HEK293 (cell line): Measurements from ENCODE around the gene ATP13A2.

Source experiments
- CTCF ChIA-PET: fragments of 350-600 bp; formaldehyde crosslinking; extraction: SDS; loops from one replicate; lab custom pipeline; 2021; ENCODE audit warnings: antibody characterized with exemption; lab: Yijun Ruan, JAX
- POLR2A ChIA-PET: fragments of 300-600 bp; formaldehyde crosslinking; extraction: SDS; loops from one replicate; lab custom pipeline; 2020; ENCODE audit warnings: antibody characterized with exemption, inconsistent platforms; lab: Yijun Ruan, JAX
- H3K27ac ChIP-seq: fragments of 200-500 bp; sonication (Bioruptor generic); 2 replicates; pipeline ENCODE4 v1.5.1; 2014; ENCODE audit warnings: low read depth, low read length, control low read depth, inconsistent platforms; ENCODE audit errors: extremely low read depth
- H3K36me3 ChIP-seq, 2 experiments: fragments of 200-500 bp in 1 of 2; sonication (Bioruptor generic) in 1 of 2; 1 replicate in 1 of 2; 2 replicates in 1 of 2; pipeline ENCODE4 v1.5.1; 2014 to 2017; ENCODE audit warnings: inconsistent platforms in 2 of 2, low read length in 2 of 2; ENCODE audit not compliant: control insufficient read depth in 2 of 2, insufficient read depth in 1 of 2
- H3K4me1 ChIP-seq: fragments of 200-500 bp; sonication (Bioruptor generic); 2 replicates; pipeline ENCODE4 v1.5.1; 2014; ENCODE audit warnings: mild to moderate bottlenecking, low read length, inconsistent platforms; ENCODE audit not compliant: control insufficient read depth, insufficient read depth
- H3K4me3 ChIP-seq: 2 replicates; pipeline ENCODE4 v1.5.1; 2011; ENCODE audit warnings: low read depth, mild to moderate bottlenecking, control low read depth, low read length, moderate library complexity
- H3K9me3 ChIP-seq: fragments of 200-500 bp; sonication (Bioruptor generic); 2 replicates; pipeline ENCODE4 v1.5.1; 2014; ENCODE audit warnings: low read depth, low read length, inconsistent platforms; ENCODE audit not compliant: control insufficient read depth, insufficient read depth
- EGR2 ChIP-seq: fragments of 450-650 bp; formaldehyde crosslinking; IDR thresholded peaks from 2 replicates; pipeline ENCODE4 v1.5.1; 2016; ENCODE audit warnings: low read depth, missing biosample characterization, missing genetic modification characterization
- KLF9 ChIP-seq: fragments of 450-650 bp; formaldehyde crosslinking; IDR thresholded peaks from 2 replicates; pipeline ENCODE4 v1.5.1; 2016; ENCODE audit warnings: missing biosample characterization, missing genetic modification characterization, low read depth
- ZNF132 ChIP-seq: fragments of 450-650 bp; formaldehyde crosslinking; IDR thresholded peaks from 2 replicates; pipeline ENCODE4 v1.5.1; 2017; ENCODE audit warnings: missing biosample characterization, missing genetic modification characterization, borderline replicate concordance
- ZNF133 ChIP-seq: fragments of 450-650 bp; formaldehyde crosslinking; IDR thresholded peaks from 2 replicates; pipeline ENCODE4 v1.5.1; 2016; ENCODE audit warnings: missing biosample characterization, missing genetic modification characterization
- ZNF202 ChIP-seq: fragments of 450-650 bp; formaldehyde crosslinking; IDR thresholded peaks from 2 replicates; pipeline ENCODE4 v1.5.1; 2016; ENCODE audit warnings: missing biosample characterization, missing genetic modification characterization, borderline replicate concordance
- ZNF214 ChIP-seq: fragments of 450-650 bp; formaldehyde crosslinking; IDR thresholded peaks from 2 replicates; pipeline ENCODE4 v1.5.1; 2017; ENCODE audit warnings: missing biosample characterization, mild to moderate bottlenecking, missing genetic modification characterization, borderline replicate concordance
- ZNF266 ChIP-seq: fragments of 450-650 bp; formaldehyde crosslinking; IDR thresholded peaks from 2 replicates; pipeline ENCODE4 v1.5.1; 2016; ENCODE audit warnings: missing biosample characterization, missing genetic modification characterization, low read depth
- ZNF335 ChIP-seq: fragments of 450-650 bp; formaldehyde crosslinking; conservative IDR thresholded peaks from 2 replicates; pipeline ENCODE4 v1.5.1; 2016; ENCODE audit warnings: missing biosample characterization, missing genetic modification characterization
- ZNF426 ChIP-seq: fragments of 450-650 bp; formaldehyde crosslinking; IDR thresholded peaks from 2 replicates; pipeline ENCODE4 v1.5.1; 2017; ENCODE audit warnings: missing biosample characterization, missing genetic modification characterization, mild to moderate bottlenecking, inconsistent platforms, moderate library complexity
- ZNF555 ChIP-seq: fragments of 450-650 bp; formaldehyde crosslinking; conservative IDR thresholded peaks from 2 replicates; pipeline ENCODE4 v1.5.1; 2017; ENCODE audit warnings: missing biosample characterization, mild to moderate bottlenecking, missing genetic modification characterization, inconsistent platforms
- ZNF621 ChIP-seq: fragments of 450-650 bp; formaldehyde crosslinking; IDR thresholded peaks from 2 replicates; pipeline ENCODE4 v1.5.1; 2017; ENCODE audit warnings: missing biosample characterization, missing genetic modification characterization
- TF ChIP-seq, protein P1 (sequence below): fragments of 450-650 bp; formaldehyde crosslinking; IDR thresholded peaks from 2 replicates; pipeline ENCODE4 v1.5.1; 2016; ENCODE audit warnings: missing biosample characterization, missing genetic modification characterization, low read depth
- TF ChIP-seq, protein P2 (sequence below): fragments of 450-650 bp; formaldehyde crosslinking; IDR thresholded peaks from 2 replicates; pipeline ENCODE4 v1.5.0; 2017; ENCODE audit warnings: missing biosample characterization, missing genetic modification characterization, borderline replicate concordance
- TF ChIP-seq, protein P3 (sequence below): fragments of 450-650 bp; formaldehyde crosslinking; IDR thresholded peaks from 2 replicates; pipeline ENCODE4 v1.5.1; 2016; ENCODE audit warnings: missing biosample characterization, missing genetic modification characterization
- TF ChIP-seq, protein P4 (sequence below): fragments of 450-650 bp; formaldehyde crosslinking; IDR thresholded peaks from 2 replicates; pipeline ENCODE4 v1.5.1; 2016; ENCODE audit warnings: missing biosample characterization, missing genetic modification characterization
- TF ChIP-seq, protein P5 (sequence below): fragments of 450-650 bp; formaldehyde crosslinking; IDR thresholded peaks from 2 replicates; pipeline ENCODE4 v1.5.1; 2016; ENCODE audit warnings: missing biosample characterization, missing genetic modification characterization
- TF ChIP-seq, protein P6 (sequence below): fragments of 450-650 bp; formaldehyde crosslinking; IDR thresholded peaks from 2 replicates; pipeline ENCODE4 v1.5.1; 2016; ENCODE audit warnings: missing biosample characterization, missing genetic modification characterization

Gene ATP13A2

DNA sequence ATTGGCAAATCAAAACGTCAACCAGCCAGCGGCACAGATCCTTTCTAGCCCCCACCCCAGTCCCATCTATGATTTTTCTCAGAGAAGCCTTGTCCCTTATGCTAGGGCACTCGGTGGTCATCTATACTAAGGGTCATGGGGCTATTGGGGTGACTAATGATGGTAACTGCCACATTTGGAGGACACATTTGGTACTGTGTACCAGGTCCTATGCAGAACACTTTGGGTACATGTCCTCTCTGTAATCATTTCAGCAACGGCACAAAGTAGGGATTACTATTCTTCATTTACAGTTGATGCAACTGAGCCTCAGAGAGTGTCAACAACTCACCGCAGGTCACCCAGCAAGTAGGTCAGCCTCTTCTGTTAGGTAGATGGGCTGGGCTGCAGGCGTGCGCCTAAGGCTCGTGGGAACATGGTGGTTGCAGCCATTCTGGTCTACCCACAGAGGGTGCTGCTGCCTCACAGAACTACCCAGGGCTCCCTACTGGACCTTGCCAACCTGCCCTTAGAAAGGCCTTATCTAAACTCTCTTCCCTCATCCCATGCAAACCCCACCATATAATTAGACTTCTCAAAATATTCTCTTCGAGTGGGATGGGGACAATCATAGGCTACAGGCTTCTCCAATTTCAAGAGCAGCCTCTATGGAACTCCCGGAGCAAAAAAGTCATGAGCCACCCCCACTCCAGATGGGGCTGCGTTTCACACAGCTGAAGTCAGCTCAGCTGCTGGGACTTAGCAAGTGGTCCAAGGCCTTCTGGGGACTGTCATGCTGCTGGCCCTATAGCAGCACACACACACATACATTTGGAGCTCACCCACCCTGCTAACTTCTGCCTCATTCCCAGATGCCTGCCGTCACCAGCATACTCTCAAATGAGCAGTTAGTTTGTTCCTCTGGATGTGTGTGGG lies 47.9 kb upstream of the ATP13A2 start (continued):
- TF ChIP-seq, protein P1, sequence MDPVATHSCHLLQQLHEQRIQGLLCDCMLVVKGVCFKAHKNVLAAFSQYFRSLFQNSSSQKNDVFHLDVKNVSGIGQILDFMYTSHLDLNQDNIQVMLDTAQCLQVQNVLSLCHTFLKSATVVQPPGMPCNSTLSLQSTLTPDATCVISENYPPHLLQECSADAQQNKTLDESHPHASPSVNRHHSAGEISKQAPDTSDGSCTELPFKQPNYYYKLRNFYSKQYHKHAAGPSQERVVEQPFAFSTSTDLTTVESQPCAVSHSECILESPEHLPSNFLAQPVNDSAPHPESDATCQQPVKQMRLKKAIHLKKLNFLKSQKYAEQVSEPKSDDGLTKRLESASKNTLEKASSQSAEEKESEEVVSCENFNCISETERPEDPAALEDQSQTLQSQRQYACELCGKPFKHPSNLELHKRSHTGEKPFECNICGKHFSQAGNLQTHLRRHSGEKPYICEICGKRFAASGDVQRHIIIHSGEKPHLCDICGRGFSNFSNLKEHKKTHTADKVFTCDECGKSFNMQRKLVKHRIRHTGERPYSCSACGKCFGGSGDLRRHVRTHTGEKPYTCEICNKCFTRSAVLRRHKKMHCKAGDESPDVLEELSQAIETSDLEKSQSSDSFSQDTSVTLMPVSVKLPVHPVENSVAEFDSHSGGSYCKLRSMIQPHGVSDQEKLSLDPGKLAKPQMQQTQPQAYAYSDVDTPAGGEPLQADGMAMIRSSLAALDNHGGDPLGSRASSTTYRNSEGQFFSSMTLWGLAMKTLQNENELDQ (tag by site-specific recombination), result no peak
- TF ChIP-seq, protein P2, sequence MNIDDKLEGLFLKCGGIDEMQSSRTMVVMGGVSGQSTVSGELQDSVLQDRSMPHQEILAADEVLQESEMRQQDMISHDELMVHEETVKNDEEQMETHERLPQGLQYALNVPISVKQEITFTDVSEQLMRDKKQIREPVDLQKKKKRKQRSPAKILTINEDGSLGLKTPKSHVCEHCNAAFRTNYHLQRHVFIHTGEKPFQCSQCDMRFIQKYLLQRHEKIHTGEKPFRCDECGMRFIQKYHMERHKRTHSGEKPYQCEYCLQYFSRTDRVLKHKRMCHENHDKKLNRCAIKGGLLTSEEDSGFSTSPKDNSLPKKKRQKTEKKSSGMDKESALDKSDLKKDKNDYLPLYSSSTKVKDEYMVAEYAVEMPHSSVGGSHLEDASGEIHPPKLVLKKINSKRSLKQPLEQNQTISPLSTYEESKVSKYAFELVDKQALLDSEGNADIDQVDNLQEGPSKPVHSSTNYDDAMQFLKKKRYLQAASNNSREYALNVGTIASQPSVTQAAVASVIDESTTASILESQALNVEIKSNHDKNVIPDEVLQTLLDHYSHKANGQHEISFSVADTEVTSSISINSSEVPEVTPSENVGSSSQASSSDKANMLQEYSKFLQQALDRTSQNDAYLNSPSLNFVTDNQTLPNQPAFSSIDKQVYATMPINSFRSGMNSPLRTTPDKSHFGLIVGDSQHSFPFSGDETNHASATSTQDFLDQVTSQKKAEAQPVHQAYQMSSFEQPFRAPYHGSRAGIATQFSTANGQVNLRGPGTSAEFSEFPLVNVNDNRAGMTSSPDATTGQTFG (tag by site-specific recombination), result no peak
- no peak for TF ChIP-seq ZNF202

DNA sequence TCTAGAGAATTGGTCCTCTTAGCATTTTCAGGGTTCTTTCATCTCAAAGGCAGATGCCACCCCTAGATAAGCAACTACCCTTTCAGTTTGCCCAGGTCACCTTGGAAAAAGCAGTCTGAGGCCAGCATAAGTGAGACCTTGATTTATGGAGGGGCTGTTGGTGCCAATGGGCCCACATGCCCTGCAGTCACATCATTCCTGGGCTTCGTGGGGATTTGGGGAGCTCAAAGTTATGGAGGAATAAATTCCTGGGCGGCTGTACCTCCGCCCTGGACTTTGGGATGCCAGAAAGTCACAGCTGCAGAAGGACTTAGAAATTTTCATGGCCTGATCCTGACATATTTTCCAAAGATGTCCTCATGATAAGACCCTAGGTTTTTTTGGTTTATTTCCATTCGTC lies 44.8 kb upstream of the ATP13A2 start:
- POLR2A ChIA-PET, result no interaction called here
- CTCF ChIA-PET, result interaction anchor here (0.6 to 2.2 kb wide), 4 partner anchors 10 to 550 kb away, joined by 3 to 9 read pairs (median 3); no protein-coding TSS in a partner anchor
- TF ChIP-seq ZNF621 (tag by site-specific recombination), result no peak
- TF ChIP-seq ZNF555 (tag by site-specific recombination), result no peak

DNA sequence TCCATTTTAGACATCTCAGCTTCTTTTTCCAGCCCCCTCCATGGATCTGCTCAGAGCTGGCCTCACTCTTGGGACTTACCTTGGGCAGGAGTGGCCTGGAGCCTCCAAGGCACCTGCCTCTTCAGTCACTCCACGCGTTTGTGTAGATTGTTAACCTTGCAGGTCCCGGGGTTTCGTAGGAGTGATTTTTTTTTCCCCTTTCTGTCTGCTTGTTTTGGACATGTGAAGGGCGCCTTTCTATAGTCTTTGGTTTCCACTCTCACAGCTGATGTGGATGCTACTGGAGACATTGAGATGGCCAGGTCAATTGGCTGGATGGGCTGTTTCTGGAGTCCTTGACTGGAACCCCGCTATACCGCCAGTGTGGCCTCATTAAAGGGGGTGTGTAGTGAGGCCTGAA lies 44.1 kb upstream of the ATP13A2 start:
- Histone ChIP-seq H3K36me3 (peaks cover 6 to 14% of the 10 kb centered on the region in 2 experiments; a peak in 2 of 3 replicates), H3K4me1 (peaks cover 5% of the 10 kb centered on the region; the same call in 1 of the 2 replicates), H3K27ac (no peak overlapping the region), H3K4me3 (no peak overlapping the region), H3K9me3 (no peaks in the 10 kb centered on the region)
- CTCF ChIA-PET, result interaction anchor here (0.8 to 2.2 kb wide), 4 partner anchors 10 to 551 kb away, joined by 3 to 9 read pairs (median 4); no protein-coding TSS in a partner anchor
- POLR2A ChIA-PET, result no interaction called here
- TF ChIP-seq, protein P3, sequence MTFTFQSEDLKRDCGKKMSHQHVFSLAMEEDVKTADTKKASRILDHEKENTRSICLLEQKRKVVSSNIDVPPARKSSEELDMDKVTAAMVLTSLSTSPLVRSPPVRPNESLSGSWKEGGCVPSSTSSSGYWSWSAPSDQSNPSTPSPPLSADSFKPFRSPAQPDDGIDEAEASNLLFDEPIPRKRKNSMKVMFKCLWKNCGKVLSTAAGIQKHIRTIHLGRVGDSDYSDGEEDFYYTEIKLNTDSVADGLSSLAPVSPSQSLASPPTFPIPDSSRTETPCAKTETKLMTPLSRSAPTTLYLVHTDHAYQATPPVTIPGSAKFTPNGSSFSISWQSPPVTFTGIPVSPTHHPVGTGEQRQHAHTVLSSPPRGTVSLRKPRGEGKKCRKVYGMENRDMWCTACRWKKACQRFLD (tag by site-specific recombination), result no peak
- TF ChIP-seq ZNF133 (tag by site-specific recombination), result no peak
- TF ChIP-seq ZNF132, result no peak
- TF ChIP-seq, protein P4, sequence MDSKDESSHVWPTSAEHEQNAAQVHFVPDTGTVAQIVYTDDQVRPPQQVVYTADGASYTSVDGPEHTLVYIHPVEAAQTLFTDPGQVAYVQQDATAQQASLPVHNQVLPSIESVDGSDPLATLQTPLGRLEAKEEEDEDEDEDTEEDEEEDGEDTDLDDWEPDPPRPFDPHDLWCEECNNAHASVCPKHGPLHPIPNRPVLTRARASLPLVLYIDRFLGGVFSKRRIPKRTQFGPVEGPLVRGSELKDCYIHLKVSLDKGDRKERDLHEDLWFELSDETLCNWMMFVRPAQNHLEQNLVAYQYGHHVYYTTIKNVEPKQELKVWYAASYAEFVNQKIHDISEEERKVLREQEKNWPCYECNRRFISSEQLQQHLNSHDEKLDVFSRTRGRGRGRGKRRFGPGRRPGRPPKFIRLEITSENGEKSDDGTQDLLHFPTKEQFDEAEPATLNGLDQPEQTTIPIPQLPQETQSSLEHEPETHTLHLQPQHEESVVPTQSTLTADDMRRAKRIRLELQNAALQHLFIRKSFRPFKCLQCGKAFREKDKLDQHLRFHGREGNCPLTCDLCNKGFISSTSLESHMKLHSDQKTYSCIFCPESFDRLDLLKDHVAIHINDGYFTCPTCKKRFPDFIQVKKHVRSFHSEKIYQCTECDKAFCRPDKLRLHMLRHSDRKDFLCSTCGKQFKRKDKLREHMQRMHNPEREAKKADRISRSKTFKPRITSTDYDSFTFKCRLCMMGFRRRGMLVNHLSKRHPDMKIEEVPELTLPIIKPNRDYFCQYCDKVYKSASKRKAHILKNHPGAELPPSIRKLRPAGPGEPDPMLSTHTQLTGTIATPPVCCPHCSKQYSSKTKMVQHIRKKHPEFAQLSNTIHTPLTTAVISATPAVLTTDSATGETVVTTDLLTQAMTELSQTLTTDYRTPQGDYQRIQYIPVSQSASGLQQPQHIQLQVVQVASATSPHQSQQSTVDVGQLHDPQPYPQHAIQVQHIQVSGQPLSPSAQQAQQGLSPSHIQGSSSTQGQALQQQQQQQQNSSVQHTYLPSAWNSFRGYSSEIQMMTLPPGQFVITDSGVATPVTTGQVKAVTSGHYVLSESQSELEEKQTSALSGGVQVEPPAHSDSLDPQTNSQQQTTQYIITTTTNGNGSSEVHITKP (tag by site-specific recombination), result no peak
- TF ChIP-seq, protein P5, sequence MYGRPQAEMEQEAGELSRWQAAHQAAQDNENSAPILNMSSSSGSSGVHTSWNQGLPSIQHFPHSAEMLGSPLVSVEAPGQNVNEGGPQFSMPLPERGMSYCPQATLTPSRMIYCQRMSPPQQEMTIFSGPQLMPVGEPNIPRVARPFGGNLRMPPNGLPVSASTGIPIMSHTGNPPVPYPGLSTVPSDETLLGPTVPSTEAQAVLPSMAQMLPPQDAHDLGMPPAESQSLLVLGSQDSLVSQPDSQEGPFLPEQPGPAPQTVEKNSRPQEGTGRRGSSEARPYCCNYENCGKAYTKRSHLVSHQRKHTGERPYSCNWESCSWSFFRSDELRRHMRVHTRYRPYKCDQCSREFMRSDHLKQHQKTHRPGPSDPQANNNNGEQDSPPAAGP, result no peak
- TF ChIP-seq, protein P6, sequence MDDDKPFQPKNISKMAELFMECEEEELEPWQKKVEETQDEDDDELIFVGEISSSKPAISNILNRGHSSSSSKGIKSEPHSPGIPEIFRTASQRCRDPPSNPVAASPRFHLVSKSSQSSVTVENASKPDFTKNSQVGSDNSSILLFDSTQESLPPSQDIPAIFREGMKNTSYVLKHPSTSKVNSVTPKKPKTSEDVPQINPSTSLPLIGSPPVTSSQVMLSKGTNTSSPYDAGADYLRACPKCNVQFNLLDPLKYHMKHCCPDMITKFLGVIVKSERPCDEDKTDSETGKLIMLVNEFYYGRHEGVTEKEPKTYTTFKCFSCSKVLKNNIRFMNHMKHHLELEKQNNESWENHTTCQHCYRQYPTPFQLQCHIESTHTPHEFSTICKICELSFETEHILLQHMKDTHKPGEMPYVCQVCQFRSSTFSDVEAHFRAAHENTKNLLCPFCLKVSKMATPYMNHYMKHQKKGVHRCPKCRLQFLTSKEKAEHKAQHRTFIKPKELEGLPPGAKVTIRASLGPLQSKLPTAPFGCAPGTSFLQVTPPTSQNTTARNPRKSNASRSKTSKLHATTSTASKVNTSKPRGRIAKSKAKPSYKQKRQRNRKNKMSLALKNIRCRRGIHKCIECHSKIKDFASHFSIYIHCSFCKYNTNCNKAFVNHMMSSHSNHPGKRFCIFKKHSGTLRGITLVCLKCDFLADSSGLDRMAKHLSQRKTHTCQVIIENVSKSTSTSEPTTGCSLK (tag by site-specific recombination), result no peak
- TF ChIP-seq EGR2 (tag by site-specific recombination), result no peak
- no peak for TF ChIP-seq ZNF214 (tag by site-specific recombination)
- no peak for TF ChIP-seq ZNF426 (tag by site-specific recombination)
- TF ChIP-seq ZNF266 (tag by site-specific recombination), result no peak
- TF ChIP-seq ZNF335 (tag by site-specific recombination), result no peak
- no peak for TF ChIP-seq KLF9 (tag by site-specific recombination)

More for the DNA sequence above, 44.8 kb upstream of the ATP13A2 start:
- Histone ChIP-seq H3K4me3 (no peak overlapping the region), H3K36me3 (peaks cover 0 to 7% of the 10 kb centered on the region in 2 experiments; a peak in 2 of 3 replicates), H3K9me3 (no peaks in the 10 kb centered on the region), H3K4me1 (peaks cover 5% of the 10 kb centered on the region; the same call in 1 of the 2 replicates), H3K27ac (no peak overlapping the region)
